ENCODE data around the gene IQCH. TPM values are rescaled to one million over a fixed set of nuclear protein-coding genes. Genes with fewer than 3 reads are reported as not detected.
A peak's percentile ranks its signal among the peaks of the same experiment; 100 is the strongest.

IQCH gene
- total RNA-seq, 3 donors from 2014 or later (not counting 1 experiment from before 2014, with no cell fraction given), result 0.78 to 1.4 (median 0.86) TPM

DNA sequence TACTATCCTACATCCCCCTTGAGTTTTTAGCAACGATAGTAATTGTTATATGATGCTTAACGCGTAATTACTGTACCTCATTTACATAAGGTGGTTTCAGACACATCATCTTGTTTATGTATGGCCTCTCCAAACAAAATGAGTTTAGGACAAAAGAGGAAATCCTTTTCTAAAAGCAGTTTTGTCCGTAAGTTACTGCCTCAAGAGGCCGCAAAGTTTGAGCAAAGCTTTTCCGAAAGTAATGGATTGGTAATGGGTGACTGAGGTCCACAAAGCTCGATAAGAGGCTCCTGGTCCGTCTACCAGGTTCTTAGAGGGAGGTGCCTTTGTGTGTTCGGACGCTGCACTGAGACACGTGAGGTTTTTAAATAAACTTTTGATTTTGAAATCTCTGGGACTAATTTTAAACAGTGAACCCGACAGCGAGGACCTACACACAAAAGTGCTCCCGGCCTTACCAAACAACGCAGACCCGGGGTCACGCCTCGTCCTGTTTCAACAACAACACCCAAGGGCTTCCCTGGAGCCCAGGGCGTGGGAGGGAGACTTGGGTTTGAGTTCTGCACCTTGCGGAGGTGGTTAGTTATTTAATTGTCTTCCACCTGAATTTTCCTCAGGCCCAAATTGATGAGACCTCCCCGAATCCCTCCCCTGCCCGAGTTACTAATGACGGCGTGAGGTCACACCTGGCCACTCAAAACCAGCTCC lies 265.9 kb downstream of the IQCH start:
- peak overlapping the region; percentile 59 for H3K4me3 ChIP-seq (ENCODE audit: low read length)
- 4% methylated on average over 21 of the region's 24 CpGs for WGBS (ENCODE audit: insufficient coverage)
- H3K4me1 ChIP-seq (ENCODE audit: control insufficient read depth, insufficient read depth, low read length), result peaks cover 9% of the 10 kb centered on the region
- TF ChIP-seq, protein P1, sequence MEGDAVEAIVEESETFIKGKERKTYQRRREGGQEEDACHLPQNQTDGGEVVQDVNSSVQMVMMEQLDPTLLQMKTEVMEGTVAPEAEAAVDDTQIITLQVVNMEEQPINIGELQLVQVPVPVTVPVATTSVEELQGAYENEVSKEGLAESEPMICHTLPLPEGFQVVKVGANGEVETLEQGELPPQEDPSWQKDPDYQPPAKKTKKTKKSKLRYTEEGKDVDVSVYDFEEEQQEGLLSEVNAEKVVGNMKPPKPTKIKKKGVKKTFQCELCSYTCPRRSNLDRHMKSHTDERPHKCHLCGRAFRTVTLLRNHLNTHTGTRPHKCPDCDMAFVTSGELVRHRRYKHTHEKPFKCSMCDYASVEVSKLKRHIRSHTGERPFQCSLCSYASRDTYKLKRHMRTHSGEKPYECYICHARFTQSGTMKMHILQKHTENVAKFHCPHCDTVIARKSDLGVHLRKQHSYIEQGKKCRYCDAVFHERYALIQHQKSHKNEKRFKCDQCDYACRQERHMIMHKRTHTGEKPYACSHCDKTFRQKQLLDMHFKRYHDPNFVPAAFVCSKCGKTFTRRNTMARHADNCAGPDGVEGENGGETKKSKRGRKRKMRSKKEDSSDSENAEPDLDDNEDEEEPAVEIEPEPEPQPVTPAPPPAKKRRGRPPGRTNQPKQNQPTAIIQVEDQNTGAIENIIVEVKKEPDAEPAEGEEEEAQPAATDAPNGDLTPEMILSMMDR (IDR thresholded peaks at IDR 0.05), result no peak
- peaks cover 4% of the 10 kb centered on the region for H3K36me3 ChIP-seq (ENCODE audit: control insufficient read depth, insufficient read depth, low read length)
- no peaks in the 10 kb centered on the region for H3K27me3 ChIP-seq (ENCODE audit: control insufficient read depth, insufficient read depth, low read length)
- no peaks in the 10 kb centered on the region for H3K9me3 Mint-ChIP-seq
- ATAC-seq (peak in 1 of 3 donors; percentile 2), DNase-seq (no peak)
- H3K27ac ChIP-seq (ENCODE audit: low read length), result peak overlapping the region; percentile 91
- H3K9me3 ChIP-seq (ENCODE audit: control insufficient read depth, insufficient read depth, low read length), result no peaks in the 10 kb centered on the region
- H3K27me3 Mint-ChIP-seq (ENCODE audit: low read depth in 2 of 2), result no peaks in the 10 kb centered on the region
- H3K36me3 Mint-ChIP-seq, result no peaks in the 10 kb centered on the region
- intact Hi-C loops (cut with micrococcal nuclease), result loop anchor here (1.0 kb wide), 1 partner anchor 320 kb away; the partner anchor contains the start of gene RNU6-1
- peak overlapping the region; percentile 93 to 96 for H3K27ac Mint-ChIP-seq
- H3K4me3 Mint-ChIP-seq, result peak overlapping the region; percentile 85
- H3K4me1 Mint-ChIP-seq, result peaks cover 16 to 22% of the 10 kb centered on the region in 2 donors

DNA sequence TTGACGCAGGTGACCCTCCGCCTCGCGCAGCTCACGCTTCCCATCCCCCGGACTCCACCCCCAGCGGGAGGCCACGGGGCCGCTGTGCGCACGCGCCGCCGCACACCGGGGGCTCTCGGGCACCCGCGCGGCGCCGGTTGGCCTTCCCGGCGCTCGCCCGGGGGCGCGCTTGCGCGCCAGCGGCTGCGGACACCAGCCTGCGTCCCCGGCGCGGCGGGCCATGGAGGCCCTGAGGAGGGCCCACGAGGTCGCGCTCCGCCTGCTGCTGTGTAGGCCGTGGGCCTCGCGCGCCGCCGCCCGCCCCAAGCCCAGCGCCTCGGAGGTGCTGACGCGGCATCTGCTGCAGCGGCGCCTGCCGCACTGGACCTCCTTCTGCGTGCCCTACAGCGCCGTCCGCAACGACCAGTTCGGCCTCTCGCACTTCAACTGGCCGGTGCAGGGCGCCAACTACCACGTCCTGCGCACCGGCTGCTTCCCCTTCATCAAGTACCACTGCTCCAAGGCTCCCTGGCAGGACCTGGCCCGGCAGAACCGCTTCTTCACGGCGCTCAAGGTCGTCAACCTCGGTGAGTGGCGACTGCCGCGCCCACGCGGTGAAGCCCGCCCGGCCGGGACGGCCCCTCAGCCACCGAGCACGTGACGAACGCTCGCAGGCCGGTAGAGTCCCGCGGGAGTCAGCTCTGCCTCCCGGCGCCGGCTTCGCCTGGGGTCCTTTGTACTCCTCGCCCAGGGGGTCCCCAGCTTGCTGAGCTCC lies 266.6 kb downstream of the IQCH start, which contains the start of gene C15orf61:
TSS of gene C15orf61 (plus strand) at position 103 of the 754 bp plus-strand sequence. CDS start at position 221, 118 bp downstream.
- H3K27ac Mint-ChIP-seq, result peak within 1 kb of the TSS; percentile 93 to 96
- TF ChIP-seq, protein P1 (IDR thresholded peaks at IDR 0.05), result no peak
- peaks cover 9% of the 10 kb centered on the region for H3K4me1 ChIP-seq (ENCODE audit: control insufficient read depth, insufficient read depth, low read length)
- DNase-seq, result peak; percentile 83 to 93
- no peaks in the 10 kb centered on the region for H3K27me3 ChIP-seq (ENCODE audit: control insufficient read depth, insufficient read depth, low read length)
- under 1% methylated on average over 94 of the region's 94 CpGs for WGBS (ENCODE audit: insufficient coverage)
- H3K9me3 ChIP-seq (ENCODE audit: control insufficient read depth, insufficient read depth, low read length), result no peaks in the 10 kb centered on the region
- peaks cover 16 to 22% of the 10 kb centered on the region in 2 donors for H3K4me1 Mint-ChIP-seq
- peaks cover 2% of the 10 kb centered on the region for H3K36me3 ChIP-seq (ENCODE audit: control insufficient read depth, insufficient read depth, low read length)
- no peaks in the 10 kb centered on the region for H3K36me3 Mint-ChIP-seq
- peak within 1 kb of the TSS; percentile 93 for H3K4me3 Mint-ChIP-seq
- intact Hi-C loops (cut with micrococcal nuclease), result loop anchor here (1.0 kb wide), 1 partner anchor 319 kb away; the partner anchor contains the start of gene RNU6-1
- H3K9me3 Mint-ChIP-seq, result no peaks in the 10 kb centered on the region
- peak within 1 kb of the TSS; percentile 97 for H3K27ac ChIP-seq (ENCODE audit: low read length)
- peak within 1 kb of the TSS; percentile 71 for H3K4me3 ChIP-seq (ENCODE audit: low read length)
- peak; percentile 79 to 89 (median 81) for ATAC-seq
- no peaks in the 10 kb centered on the region for H3K27me3 Mint-ChIP-seq (ENCODE audit: low read depth in 2 of 2)

DNA sequence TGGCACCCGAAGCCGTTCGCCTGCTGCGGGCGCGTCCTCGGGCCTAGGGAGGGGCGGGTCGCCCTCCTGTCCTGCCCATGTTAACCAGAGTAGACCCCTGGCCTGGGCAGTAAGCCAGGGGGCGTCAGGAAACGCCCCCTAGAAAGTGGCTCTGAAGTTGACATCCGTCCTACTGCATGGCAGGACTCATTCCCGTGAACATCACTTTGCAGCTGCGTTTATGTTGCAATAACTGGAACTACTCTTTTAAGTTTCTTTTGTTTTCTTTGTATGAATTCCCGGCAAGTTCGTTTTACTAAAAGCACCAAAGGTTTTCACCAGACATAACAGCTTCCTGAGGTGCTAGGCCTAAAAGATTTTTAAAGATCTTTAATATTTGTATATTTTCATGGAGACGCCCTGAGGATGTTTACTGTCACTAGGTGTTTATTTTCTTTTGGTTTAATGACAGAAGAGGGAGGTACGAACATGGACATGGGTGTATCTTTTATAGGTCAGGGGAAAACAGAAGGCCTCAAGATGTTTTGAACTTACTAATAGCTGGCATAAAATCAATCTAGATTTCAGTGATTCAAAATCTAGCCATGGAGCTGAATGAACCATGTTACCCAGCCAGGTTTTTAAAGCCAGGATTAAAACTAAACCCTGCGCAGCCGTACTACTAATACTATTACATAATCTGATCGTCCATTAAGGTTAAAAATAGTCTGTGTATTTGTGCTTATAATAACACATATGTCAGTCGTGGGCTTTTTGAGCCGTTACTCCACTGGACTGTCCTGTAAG lies 267.4 kb downstream of the IQCH start:
- H3K4me1 ChIP-seq (ENCODE audit: control insufficient read depth, insufficient read depth, low read length), result peaks cover 9% of the 10 kb centered on the region
- Mint-ChIP-seq H3K4me1 (peaks cover 16 to 22% of the 10 kb centered on the region in 2 donors), H3K36me3 (no peaks in the 10 kb centered on the region), H3K9me3 (no peaks in the 10 kb centered on the region), H3K4me3 (peak overlapping the region; percentile 93), H3K27ac (peak overlapping the region; percentile 93 to 96), H3K27me3 (ENCODE audit: low read depth in 2 of 2) (no peaks in the 10 kb centered on the region)
- WGBS (ENCODE audit: insufficient coverage), result 7% methylated on average over 21 of the region's 23 CpGs
- H3K27me3 ChIP-seq (ENCODE audit: control insufficient read depth, insufficient read depth, low read length), result no peaks in the 10 kb centered on the region
- H3K4me3 ChIP-seq (ENCODE audit: low read length), result peak overlapping the region; percentile 71
- no peaks in the 10 kb centered on the region for H3K9me3 ChIP-seq (ENCODE audit: control insufficient read depth, insufficient read depth, low read length)
- H3K36me3 ChIP-seq (ENCODE audit: control insufficient read depth, insufficient read depth, low read length), result peaks cover 4% of the 10 kb centered on the region
- ATAC-seq (peak in 2 of 3 donors; percentile 5 to 8), DNase-seq (peak in 1 of 2 donors; percentile 23)
- intact Hi-C loops (cut with micrococcal nuclease), result loop anchor here (1.0 kb wide), 2 partner anchors 19 to 318 kb away; partner anchors contain the start of gene RNU6-1
- TF ChIP-seq, protein P1 (IDR thresholded peaks at IDR 0.05), result no peak
- peak overlapping the region; percentile 97 for H3K27ac ChIP-seq (ENCODE audit: low read length)
